HepG2 (cell line): ENCODE measurements around the gene GDI1. TPM values are rescaled to one million over a fixed set of nuclear protein-coding genes. Genes with fewer than 3 reads are reported as not detected.

Experiments
- ATAC-seq: fragments of 200-7000 bp; cut with Tn5 transposase; 3 replicates; pipeline ENCODE4 v1.9.1; 2020; ENCODE audit warnings: mild to moderate bottlenecking, moderate library complexity
- BruUV-seq: library from RNA; stranded (reverse); fragments of 400-500 nt; replicated peaks from 2 replicates; lab custom pipeline; 2021; lab: Mats Ljungman, UMichigan
- CTCF ChIA-PET: fragments of 300-600 bp; formaldehyde crosslinking; extraction: SDS; loops from one replicate; lab custom pipeline; 2021; ENCODE audit warnings: low total read pairs, inconsistent platforms, low intra/inter-chr PET ratio; lab: Yijun Ruan, JAX
- POLR2A ChIA-PET: fragments of 350-600 bp; sonication (Branson Sonifier 250); formaldehyde crosslinking; loops from one replicate; lab custom pipeline; 2020; ENCODE audit warnings: antibody characterized with exemption, inconsistent platforms; lab: Yijun Ruan, JAX
- DNase-seq: peaks from one replicate; pipeline ENCODE4 v3.0.0-alpha.2; 2015; ENCODE audit warnings: low spot score
- FAIRE-seq: peaks from 3 replicates; lab custom pipeline; 2011; peaks lifted over from hg19 to GRCh38; lab: Jason Lieb, UNC
- H2AFZ ChIP-seq: one replicate; pipeline ENCODE4 v1.6.1; 2011; ENCODE audit warnings: low read length, inconsistent platforms
- H3K27ac ChIP-seq: fragments of 300-600 bp; 3 replicates; pipeline ENCODE4 v1.8.0; 2011; ENCODE audit warnings: mixed run types, mild to moderate bottlenecking, mixed read lengths, low read length, inconsistent platforms; ENCODE audit not compliant: insufficient read depth; ENCODE audit errors: extremely low read length
- H3K27me3 ChIP-seq, 2 experiments: fragments of 200-600 bp in 1 of 2; 2 replicates in 1 of 2; 3 replicates in 1 of 2; pipeline versions ENCODE4 v1.6.0 to v1.8.0; 2011; ENCODE audit warnings: low read length in 2 of 2, mild to moderate bottlenecking in 2 of 2, moderate library complexity in 2 of 2, inconsistent platforms in 1 of 2; ENCODE audit not compliant: insufficient read depth in 2 of 2, control insufficient read depth in 1 of 2
- H3K36me3 ChIP-seq, 2 experiments: fragments of 200-600 bp in 1 of 2; replicated peaks in 1 of 2; 2 replicates in 1 of 2; 3 replicates in 1 of 2; pipeline versions ENCODE4 v1.5.1 to v1.8.0; 2011; ENCODE audit warnings: low read length in 2 of 2, inconsistent platforms in 1 of 2; ENCODE audit not compliant: insufficient read depth in 2 of 2, control insufficient read depth in 1 of 2
- H3K4me1 ChIP-seq: 2 replicates; pipeline ENCODE4 v1.5.1; 2012; ENCODE audit warnings: low read length, inconsistent platforms; ENCODE audit not compliant: insufficient read depth
- H3K4me2 ChIP-seq: 2 replicates; pipeline ENCODE4 v1.6.0; 2011; ENCODE audit warnings: low read depth, low read length, inconsistent platforms
- H3K4me3 ChIP-seq, 3 experiments: fragments of 200-600 bp in 1 of 3; sonication (generic), shearing (Covaris generic) in 1 of 3; replicated peaks in 1 of 3; 2 replicates each; pipeline ENCODE4 v1.5.1; 2011 to 2016; ENCODE audit warnings: low read length in 3 of 3, inconsistent platforms in 2 of 3, low read depth in 2 of 3, mild to moderate bottlenecking in 2 of 3, control low read depth in 1 of 3, mixed read lengths in 1 of 3; ENCODE audit not compliant: insufficient read depth in 1 of 3
- H3K79me2 ChIP-seq: one replicate; pipeline ENCODE4 v1.6.1; 2011; ENCODE audit warnings: low read length, inconsistent platforms; ENCODE audit not compliant: insufficient read depth
- H3K9ac ChIP-seq: 2 replicates; pipeline ENCODE4 v1.6.0; 2011; ENCODE audit warnings: mild to moderate bottlenecking, low read depth, low read length, inconsistent platforms; ENCODE audit not compliant: insufficient read depth
- H3K9me3 ChIP-seq: 2 replicates; pipeline ENCODE4 v1.5.1; 2012; ENCODE audit warnings: mild to moderate bottlenecking, low read length
- H4K20me1 ChIP-seq: 2 replicates; pipeline ENCODE4 v1.6.0; 2011; ENCODE audit warnings: inconsistent platforms, mild to moderate bottlenecking, low read length, moderate library complexity; ENCODE audit not compliant: insufficient read depth
- KMT2B ChIP-seq: IDR thresholded peaks from 2 replicates; pipeline ENCODE4 v1.6.1; 2016; ENCODE audit warnings: missing genetic modification reagents, missing compliant biosample characterization
- SP5 ChIP-seq: IDR thresholded peaks from 2 replicates; pipeline ENCODE4 v1.6.1; 2016; ENCODE audit warnings: low read depth, borderline replicate concordance
- SRSF9 ChIP-seq: fragments of 200-400 bp; formaldehyde crosslinking; IDR thresholded peaks from 2 replicates; pipeline ENCODE4 v1.6.1; 2018; ENCODE audit warnings: borderline replicate concordance, mild to moderate bottlenecking, low read depth, low read length; ENCODE audit not compliant: insufficient read depth, poor library complexity, severe bottlenecking
- THYN1 ChIP-seq: sonication (generic); formaldehyde crosslinking; IDR thresholded peaks from 2 replicates; pipeline ENCODE4 v1.8.1; 2023; ENCODE audit warnings: low read depth, mild to moderate bottlenecking, moderate library complexity, missing genetic modification reagents, borderline replicate concordance
- ZFP90 ChIP-seq: sonication (generic); formaldehyde crosslinking; IDR thresholded peaks from 2 replicates; pipeline ENCODE4 v1.8.0; 2022; ENCODE audit warnings: missing genetic modification reagents, mild to moderate bottlenecking, inconsistent platforms, borderline replicate concordance
- ZFYVE20 ChIP-seq: sonication (generic); formaldehyde crosslinking; IDR thresholded peaks from 2 replicates; pipeline ENCODE4 v1.8.0; 2023; ENCODE audit warnings: low read depth, mild to moderate bottlenecking, moderate library complexity, missing genetic modification reagents, borderline replicate concordance
- ZMAT3 ChIP-seq: sonication (generic); formaldehyde crosslinking; conservative IDR thresholded peaks from 2 replicates; pipeline ENCODE4 v1.7.0; 2021; ENCODE audit warnings: missing genetic modification reagents
- ZNF296 ChIP-seq: sonication (generic); formaldehyde crosslinking; conservative IDR thresholded peaks from 2 replicates; pipeline ENCODE4 v1.5.0; 2020; ENCODE audit warnings: mild to moderate bottlenecking, missing genetic modification reagents
- ZNF432 ChIP-seq: sonication (generic); formaldehyde crosslinking; IDR thresholded peaks from 2 replicates; pipeline ENCODE4 v1.5.0; 2020; ENCODE audit warnings: missing genetic modification reagents, mild to moderate bottlenecking, borderline replicate concordance
- ZNF530 ChIP-seq: sonication (generic); formaldehyde crosslinking; IDR thresholded peaks from 2 replicates; pipeline ENCODE4 v1.5.0; 2020; ENCODE audit warnings: low read depth, mild to moderate bottlenecking, missing genetic modification reagents
- WGBS: methylation state at CpG from one replicate; pipeline ENCODE4 v1.1.6; 2017; ENCODE audit warnings: low lambda C conversion rate; 5-methylcytosine and 5-hydroxymethylcytosine counted together
- in situ Hi-C: cut with HindIII; loops from 2 replicates; pipeline ENCODE4 v1.10.0; 2017; ENCODE audit warnings: low pct_unique_long_range_greater_than_20kb; ENCODE audit not compliant: extremely low pct_ligation_motif_present
- intact Hi-C: fragments of 100-400 bp; cut with micrococcal nuclease; formaldehyde crosslinking; loops from one replicate; pipeline ENCODE4 v1.10.0; 2022; ENCODE audit not compliant: unreplicated experiment
- polyA plus RNA-seq, 8 experiments: library from polyadenylated mRNA; depleted of rRNA in 3 of 8; stranded (reverse) in 7 of 8; unstranded in 1 of 8; fragments of >200 nt; fragmentation: Illumina TruSeq in 4 of 8; extraction: Trizol in 4 of 8; gene quantifications; 2 replicates each; pipeline versions ENCODE4 v1.2.1 to v1.2.3, GENCODE V29; 2011 to 2016; ENCODE audit warnings: low read depth in 4 of 8, missing spikeins in 1 of 8, mixed read lengths in 1 of 8; ENCODE audit not compliant: insufficient read depth in 1 of 8
- total RNA-seq, 5 experiments: library from RNA; depleted of rRNA; stranded (reverse); fragments of >200 nt; fragmentation: Illumina TruSeq; extraction: Trizol; gene quantifications; 2 replicates each; pipeline ENCODE4 v1.2.3, GENCODE V29; 2016; ENCODE audit warnings: low read depth in 1 of 5

Gene GDI1
- total and polyA plus RNA-seq, 2 of the 13 experiments (the other 11 are each of a cell fraction or from before 2014, with no cell fraction given), result 17.4 to 105 TPM

DNA sequence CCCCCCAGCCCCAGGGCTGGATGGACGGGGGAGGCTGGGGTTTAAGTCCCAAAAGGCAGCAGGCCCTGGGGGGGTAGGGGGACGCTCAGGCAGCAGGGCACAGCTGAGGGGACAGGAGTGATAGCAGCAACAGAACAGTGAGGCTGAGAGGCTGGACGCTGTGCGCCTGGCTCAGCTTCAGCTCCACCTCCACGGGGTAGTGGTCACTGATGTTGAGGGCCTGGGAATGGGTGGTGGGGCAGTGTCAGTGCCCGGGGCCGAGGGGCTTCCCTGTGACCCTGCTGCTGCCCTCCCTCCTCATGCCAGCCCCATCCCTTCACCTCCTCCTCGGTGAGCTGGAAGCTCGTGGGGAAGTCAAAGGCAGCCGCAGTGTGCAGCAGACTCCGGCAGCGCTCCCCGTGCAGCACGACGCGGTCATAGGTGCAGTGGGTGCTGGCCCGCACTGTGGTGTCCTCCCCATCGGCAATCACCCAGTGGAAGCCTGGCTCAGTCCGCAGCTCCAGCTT is 34.3 kb upstream of the GDI1 start:
- no peaks in the 10 kb centered on the region for H3K9me3 ChIP-seq
- DNase-seq (no peak), ATAC-seq (peak; percentile 45), FAIRE-seq (no peak)
- 97% methylated on average over 6 of the region's 19 CpGs for WGBS
- peaks cover 6 to 22% of the 10 kb centered on the region in 2 experiments; a peak in 4 of 5 replicates for H3K36me3 ChIP-seq
- no TSS peak for BruUV-seq
- POLR2A ChIA-PET, result interaction anchor here (1.2 kb wide), 1 partner anchor 9 kb away, joined by 3 read pairs; the partner anchor contains the start of gene TAFAZZIN
- no peak overlapping the region for H3K4me2 ChIP-seq
- peaks cover 32% of the 10 kb centered on the region for H3K4me1 ChIP-seq
- intact Hi-C loops (no loop called here), in situ Hi-C loops (loop anchor here (25.0 kb wide), 1 partner anchor 135 kb away; the partner anchor contains the start of genes G6PD and IKBKG)
- H3K27ac ChIP-seq, result no peak overlapping the region
- CTCF ChIA-PET, result no interaction called here
- no peak overlapping the region for H2AFZ ChIP-seq
- TF ChIP-seq ZFYVE20 (CRISPR knock-in tag), result no peak
- TF ChIP-seq ZMAT3 (CRISPR knock-in tag), result no peak
- TF ChIP-seq THYN1 (CRISPR knock-in tag), result no peak
- TF ChIP-seq ZNF432, result no peak
- TF ChIP-seq SRSF9, result no peak
- TF ChIP-seq ZNF296 (CRISPR knock-in tag), result no peak
- no peak for TF ChIP-seq SP5 (CRISPR knock-in tag)
- TF ChIP-seq KMT2B (CRISPR knock-in tag), result no peak
- TF ChIP-seq ZNF530 (CRISPR knock-in tag), result no peak
- TF ChIP-seq ZFP90, result no peak
- H4K20me1 ChIP-seq, result peaks cover 21% of the 10 kb centered on the region; the same call in 1 of the 2 replicates
- H3K27me3 ChIP-seq, result no peaks in the 10 kb centered on the region; a peak in 1 of 5 replicates
- H3K79me2 ChIP-seq, result peaks cover 16% of the 10 kb centered on the region
- H3K4me3 ChIP-seq, result no peak overlapping the region
- no peak overlapping the region for H3K9ac ChIP-seq
